Measurements from ENCODE around the gene DESI1. TPM values are rescaled to one million over a fixed set of nuclear protein-coding genes. Genes with fewer than 3 reads are reported as not detected.

DESI1 gene
- total RNA-seq, 6 experiments from 2014 or later = 34.8 to 49.5 (median 40.9) TPM

DNA sequence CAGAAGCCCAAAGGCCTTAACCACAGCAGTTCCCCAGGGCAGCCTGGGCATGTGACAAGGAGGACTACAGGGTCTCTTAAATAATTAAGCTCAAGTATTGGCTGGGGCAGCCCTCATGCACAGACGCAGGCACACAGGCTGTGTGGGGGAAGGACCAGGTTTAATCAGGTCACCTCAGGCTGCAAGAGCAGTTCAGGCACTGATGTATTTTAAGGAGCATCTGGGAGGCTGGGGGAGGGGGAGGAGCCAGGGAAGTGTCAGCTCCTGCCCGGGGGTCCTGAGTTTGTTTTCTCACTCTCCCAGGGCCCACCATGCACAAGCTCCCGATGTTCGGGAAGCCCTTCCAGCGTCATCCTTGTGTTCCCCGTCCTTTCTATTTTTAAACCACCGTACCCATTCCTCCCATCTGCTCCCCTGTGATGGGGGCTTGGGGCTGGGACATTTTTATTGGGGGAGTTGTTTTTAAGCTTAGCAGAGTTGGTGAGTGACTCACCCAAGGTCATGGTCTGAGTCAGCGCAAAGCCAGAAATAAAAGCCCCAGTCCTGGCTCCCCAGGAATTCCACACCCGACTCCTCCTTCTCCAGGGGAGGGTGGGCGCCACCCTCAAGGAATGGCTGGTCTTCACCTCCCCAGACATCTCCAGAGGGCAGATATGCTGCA is 57.7 kb downstream of the DESI1 start:
- no peak for TF ChIP-seq POLR2A (IDR thresholded peaks at IDR 0.05)
- TF ChIP-seq, protein P1, sequence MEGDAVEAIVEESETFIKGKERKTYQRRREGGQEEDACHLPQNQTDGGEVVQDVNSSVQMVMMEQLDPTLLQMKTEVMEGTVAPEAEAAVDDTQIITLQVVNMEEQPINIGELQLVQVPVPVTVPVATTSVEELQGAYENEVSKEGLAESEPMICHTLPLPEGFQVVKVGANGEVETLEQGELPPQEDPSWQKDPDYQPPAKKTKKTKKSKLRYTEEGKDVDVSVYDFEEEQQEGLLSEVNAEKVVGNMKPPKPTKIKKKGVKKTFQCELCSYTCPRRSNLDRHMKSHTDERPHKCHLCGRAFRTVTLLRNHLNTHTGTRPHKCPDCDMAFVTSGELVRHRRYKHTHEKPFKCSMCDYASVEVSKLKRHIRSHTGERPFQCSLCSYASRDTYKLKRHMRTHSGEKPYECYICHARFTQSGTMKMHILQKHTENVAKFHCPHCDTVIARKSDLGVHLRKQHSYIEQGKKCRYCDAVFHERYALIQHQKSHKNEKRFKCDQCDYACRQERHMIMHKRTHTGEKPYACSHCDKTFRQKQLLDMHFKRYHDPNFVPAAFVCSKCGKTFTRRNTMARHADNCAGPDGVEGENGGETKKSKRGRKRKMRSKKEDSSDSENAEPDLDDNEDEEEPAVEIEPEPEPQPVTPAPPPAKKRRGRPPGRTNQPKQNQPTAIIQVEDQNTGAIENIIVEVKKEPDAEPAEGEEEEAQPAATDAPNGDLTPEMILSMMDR (IDR thresholded peaks at IDR 0.05) = no peak
- Histone ChIP-seq H3K9me3 (no peaks in the 10 kb centered on the region), H3K27ac (no peak overlapping the region), H3K27me3 (no peaks in the 10 kb centered on the region), H3K4me3 (no peak overlapping the region), H3K4me1 (peaks cover 0 to 5% (median 0%) of the 10 kb centered on the region in 4 donors), H3K36me3 (no peaks in the 10 kb centered on the region)
- 59% methylated on average over 7 of the region's 10 CpGs for WGBS (ENCODE audit: insufficient coverage, low coverage, low lambda C conversion rate, missing lambda C conversion rate)
- ATAC-seq = no peak
- intact Hi-C loops (cut with DNase I) = no loop called here
- DNase-seq = no peak

DNA sequence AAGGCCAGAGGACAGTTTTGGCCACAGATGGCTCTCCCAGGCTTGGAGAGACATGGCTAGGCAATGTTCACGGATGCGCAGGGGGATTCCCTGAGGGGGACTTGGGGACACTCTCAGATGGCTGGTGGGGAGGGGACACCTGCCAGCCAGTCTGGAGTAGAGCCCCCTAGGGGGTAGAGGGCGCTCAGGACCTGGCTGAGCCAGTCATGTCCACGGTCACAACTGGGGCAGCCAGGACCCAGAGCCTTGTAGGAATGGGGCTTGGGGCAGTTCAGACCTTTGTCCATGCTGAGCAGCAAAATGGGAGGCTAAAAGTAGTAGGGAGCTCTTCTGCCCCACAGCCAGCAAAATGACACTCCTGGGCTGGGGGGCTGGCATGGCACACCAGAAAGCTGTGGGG is 58.4 kb downstream of the DESI1 start:
- H3K36me3 ChIP-seq = no peaks in the 10 kb centered on the region
- H3K4me1 ChIP-seq = peaks cover 0 to 9% (median 0%) of the 10 kb centered on the region in 4 donors
- 80% methylated on average over 1 of the region's 4 CpGs for WGBS (ENCODE audit: insufficient coverage, low coverage, low lambda C conversion rate, missing lambda C conversion rate)
- DNase-seq = no peak
- no peaks in the 10 kb centered on the region for H3K9me3 ChIP-seq
- no peak for ATAC-seq
- no peak overlapping the region for H3K27ac ChIP-seq
- no peaks in the 10 kb centered on the region for H3K27me3 ChIP-seq
- TF ChIP-seq, protein P1 (IDR thresholded peaks at IDR 0.05) = no peak
- no peak for TF ChIP-seq POLR2A (IDR thresholded peaks at IDR 0.05)
- intact Hi-C loops (cut with DNase I) = no loop called here
- no peak overlapping the region for H3K4me3 ChIP-seq

DNA sequence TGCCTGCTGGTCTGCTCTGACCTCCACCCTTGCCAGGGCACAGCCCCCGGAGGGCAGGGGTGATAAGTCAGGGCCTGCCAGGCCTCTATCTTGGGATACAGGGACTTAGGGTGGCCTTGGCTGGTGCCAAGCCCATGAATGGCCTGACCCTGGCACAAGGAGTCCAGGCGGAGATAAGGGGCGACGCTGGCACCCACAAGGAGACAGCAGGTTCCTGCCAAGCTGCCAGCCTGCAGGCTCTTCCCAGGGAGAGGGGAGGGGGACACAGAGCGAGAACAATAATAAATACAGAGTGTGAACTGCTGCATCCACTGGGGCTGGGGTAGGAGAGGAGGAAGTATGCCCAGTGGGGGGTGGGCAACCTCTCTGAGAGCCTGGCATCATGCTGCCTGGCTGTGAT is 59.1 kb downstream of the DESI1 start:
- no CpG with 5 or more reads among the region's 5 CpGs for WGBS (ENCODE audit: insufficient coverage, low coverage, low lambda C conversion rate, missing lambda C conversion rate)
- intact Hi-C loops (cut with DNase I) = no loop called here
- DNase-seq = no peak
- Histone ChIP-seq H3K4me1 (peaks cover 0 to 16% (median 3%) of the 10 kb centered on the region in 4 donors), H3K9me3 (no peaks in the 10 kb centered on the region), H3K4me3 (peak overlapping the region in 1 of 3 donors; percentile 44), H3K27ac (peak overlapping the region in 1 of 3 donors; percentile 33), H3K36me3 (no peaks in the 10 kb centered on the region), H3K27me3 (no peaks in the 10 kb centered on the region)
- TF ChIP-seq, protein P1 (IDR thresholded peaks at IDR 0.05) = no peak
- no peak for ATAC-seq

DNA sequence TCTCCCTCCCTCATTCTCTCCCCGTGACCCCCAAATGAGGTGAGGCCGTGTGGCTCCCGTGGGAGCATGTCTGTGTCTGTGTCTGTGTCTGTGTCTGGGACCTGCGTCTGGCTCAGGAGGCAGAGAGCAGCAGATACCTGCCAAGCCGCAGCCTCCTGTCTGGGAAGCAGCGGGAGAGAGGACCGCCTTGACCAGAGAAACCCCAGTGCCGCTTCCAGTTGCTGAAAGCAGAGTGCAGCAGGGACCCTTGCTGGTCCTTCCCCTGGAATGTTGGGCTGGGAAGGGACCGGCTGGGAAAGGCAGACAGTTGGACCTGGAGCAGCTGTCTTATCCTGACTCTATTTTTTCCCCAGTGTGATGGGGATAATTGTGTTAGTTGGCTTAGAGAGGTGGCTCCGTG is 59.5 kb downstream of the DESI1 start:
- ATAC-seq = no peak
- H3K36me3 ChIP-seq = no peaks in the 10 kb centered on the region
- H3K4me1 ChIP-seq = peaks cover 0 to 19% (median 3%) of the 10 kb centered on the region in 4 donors
- 56% methylated on average over 5 of the region's 10 CpGs for WGBS (ENCODE audit: insufficient coverage, low coverage, low lambda C conversion rate, missing lambda C conversion rate)
- peak overlapping the region in 1 of 3 donors; percentile 44 for H3K4me3 ChIP-seq
- no peak for TF ChIP-seq POLR2A (IDR thresholded peaks at IDR 0.05)
- TF ChIP-seq, protein P1 (IDR thresholded peaks at IDR 0.05) = no peak
- no peaks in the 10 kb centered on the region for H3K9me3 ChIP-seq
- intact Hi-C loops (cut with DNase I) = no loop called here
- DNase-seq = no peak
- no peaks in the 10 kb centered on the region for H3K27me3 ChIP-seq
- peak overlapping the region in 1 of 3 donors; percentile 33 for H3K27ac ChIP-seq
